HepG2 (cell line): ENCODE measurements around the gene S100A7. TPM values are rescaled to one million over a fixed set of nuclear protein-coding genes. Genes with fewer than 3 reads are reported as not detected.

Experiments
- ATAC-seq: fragments of 200-7000 bp; cut with Tn5 transposase; 3 replicates; pipeline ENCODE4 v1.9.1; 2020; ENCODE audit warnings: mild to moderate bottlenecking, moderate library complexity
- BruUV-seq: library from RNA; stranded (reverse); fragments of 400-500 nt; replicated peaks from 2 replicates; lab custom pipeline; 2021; lab: Mats Ljungman, UMichigan
- CTCF ChIA-PET: fragments of 300-600 bp; formaldehyde crosslinking; extraction: SDS; loops from one replicate; lab custom pipeline; 2021; ENCODE audit warnings: low total read pairs, inconsistent platforms, low intra/inter-chr PET ratio; lab: Yijun Ruan, JAX
- POLR2A ChIA-PET: fragments of 350-600 bp; sonication (Branson Sonifier 250); formaldehyde crosslinking; loops from one replicate; lab custom pipeline; 2020; ENCODE audit warnings: antibody characterized with exemption, inconsistent platforms; lab: Yijun Ruan, JAX
- DNase-seq: peaks from one replicate; pipeline ENCODE4 v3.0.0-alpha.2; 2015; ENCODE audit warnings: low spot score
- FAIRE-seq: peaks from 3 replicates; lab custom pipeline; 2011; peaks lifted over from hg19 to GRCh38; lab: Jason Lieb, UNC
- H2AFZ ChIP-seq: one replicate; pipeline ENCODE4 v1.6.1; 2011; ENCODE audit warnings: low read length, inconsistent platforms
- H3K27ac ChIP-seq: fragments of 300-600 bp; 3 replicates; pipeline ENCODE4 v1.8.0; 2011; ENCODE audit warnings: mixed run types, mild to moderate bottlenecking, mixed read lengths, low read length, inconsistent platforms; ENCODE audit not compliant: insufficient read depth; ENCODE audit errors: extremely low read length
- H3K27me3 ChIP-seq, 2 experiments: fragments of 200-600 bp in 1 of 2; 2 replicates in 1 of 2; 3 replicates in 1 of 2; pipeline versions ENCODE4 v1.6.0 to v1.8.0; 2011; ENCODE audit warnings: low read length in 2 of 2, mild to moderate bottlenecking in 2 of 2, moderate library complexity in 2 of 2, inconsistent platforms in 1 of 2; ENCODE audit not compliant: insufficient read depth in 2 of 2, control insufficient read depth in 1 of 2
- H3K36me3 ChIP-seq, 2 experiments: fragments of 200-600 bp in 1 of 2; replicated peaks in 1 of 2; 2 replicates in 1 of 2; 3 replicates in 1 of 2; pipeline versions ENCODE4 v1.5.1 to v1.8.0; 2011; ENCODE audit warnings: low read length in 2 of 2, inconsistent platforms in 1 of 2; ENCODE audit not compliant: insufficient read depth in 2 of 2, control insufficient read depth in 1 of 2
- H3K4me1 ChIP-seq: 2 replicates; pipeline ENCODE4 v1.5.1; 2012; ENCODE audit warnings: low read length, inconsistent platforms; ENCODE audit not compliant: insufficient read depth
- H3K4me2 ChIP-seq: 2 replicates; pipeline ENCODE4 v1.6.0; 2011; ENCODE audit warnings: low read depth, low read length, inconsistent platforms
- H3K4me3 ChIP-seq, 3 experiments: fragments of 200-600 bp in 1 of 3; sonication (generic), shearing (Covaris generic) in 1 of 3; replicated peaks in 1 of 3; 2 replicates each; pipeline ENCODE4 v1.5.1; 2011 to 2016; ENCODE audit warnings: low read length in 3 of 3, inconsistent platforms in 2 of 3, low read depth in 2 of 3, mild to moderate bottlenecking in 2 of 3, control low read depth in 1 of 3, mixed read lengths in 1 of 3; ENCODE audit not compliant: insufficient read depth in 1 of 3
- H3K79me2 ChIP-seq: one replicate; pipeline ENCODE4 v1.6.1; 2011; ENCODE audit warnings: low read length, inconsistent platforms; ENCODE audit not compliant: insufficient read depth
- H3K9ac ChIP-seq: 2 replicates; pipeline ENCODE4 v1.6.0; 2011; ENCODE audit warnings: mild to moderate bottlenecking, low read depth, low read length, inconsistent platforms; ENCODE audit not compliant: insufficient read depth
- H3K9me3 ChIP-seq: 2 replicates; pipeline ENCODE4 v1.5.1; 2012; ENCODE audit warnings: mild to moderate bottlenecking, low read length
- H4K20me1 ChIP-seq: 2 replicates; pipeline ENCODE4 v1.6.0; 2011; ENCODE audit warnings: inconsistent platforms, mild to moderate bottlenecking, low read length, moderate library complexity; ENCODE audit not compliant: insufficient read depth
- GABPB1 ChIP-seq: IDR thresholded peaks from 2 replicates; pipeline ENCODE4 v1.6.1; 2016; ENCODE audit warnings: mild to moderate bottlenecking, missing genetic modification reagents, moderate library complexity, missing compliant biosample characterization
- GTF3A ChIP-seq: sonication (generic); formaldehyde crosslinking; conservative IDR thresholded peaks from 2 replicates; pipeline ENCODE4 v1.4.0; 2020; ENCODE audit warnings: mild to moderate bottlenecking, missing genetic modification reagents
- JDP2 ChIP-seq: sonication (generic); formaldehyde crosslinking; IDR thresholded peaks from 2 replicates; pipeline ENCODE4 v1.8.1; 2022; ENCODE audit warnings: missing genetic modification reagents, borderline replicate concordance
- NFYC ChIP-seq: IDR thresholded peaks from 2 replicates; pipeline ENCODE4 v1.6.1; 2016; ENCODE audit warnings: missing genetic modification reagents, missing compliant biosample characterization
- SATB2 ChIP-seq: sonication (generic); formaldehyde crosslinking; IDR thresholded peaks from 2 replicates; pipeline ENCODE4 v1.5.0; 2020; ENCODE audit warnings: missing genetic modification reagents
- SPEN ChIP-seq: sonication (generic); formaldehyde crosslinking; IDR thresholded peaks from 2 replicates; pipeline ENCODE4 v1.5.1; 2020; ENCODE audit warnings: low read depth, mild to moderate bottlenecking, missing genetic modification reagents
- ZBTB42 ChIP-seq: sonication (generic); formaldehyde crosslinking; IDR thresholded peaks from 2 replicates; pipeline ENCODE4 v1.5.0; 2020; ENCODE audit warnings: mild to moderate bottlenecking, missing genetic modification reagents
- ZNF124 ChIP-seq: sonication (generic); formaldehyde crosslinking; IDR thresholded peaks from 2 replicates; pipeline ENCODE4 v1.4.0; 2020; ENCODE audit warnings: missing genetic modification reagents
- ZNF451 ChIP-seq: sonication (generic); formaldehyde crosslinking; IDR thresholded peaks from 2 replicates; pipeline ENCODE4 v1.5.0; 2020; ENCODE audit warnings: mild to moderate bottlenecking, missing genetic modification reagents
- ZNF614 ChIP-seq: IDR thresholded peaks from 2 replicates; pipeline ENCODE4 v1.6.1; 2018; ENCODE audit warnings: missing biosample characterization, missing genetic modification reagents, inconsistent platforms, borderline replicate concordance
- ZNF615 ChIP-seq: sonication (generic); formaldehyde crosslinking; IDR thresholded peaks from 2 replicates; pipeline ENCODE4 v1.5.0; 2020; ENCODE audit warnings: mild to moderate bottlenecking, missing genetic modification reagents, borderline replicate concordance
- ZNF670 ChIP-seq: sonication (generic); formaldehyde crosslinking; IDR thresholded peaks from 2 replicates; pipeline ENCODE4 v1.8.0; 2022; ENCODE audit warnings: mild to moderate bottlenecking, missing genetic modification reagents, borderline replicate concordance
- ZNF7 ChIP-seq: IDR thresholded peaks from 2 replicates; pipeline ENCODE4 v1.6.1; 2016; ENCODE audit warnings: missing biosample characterization, missing genetic modification reagents
- WGBS: methylation state at CpG from one replicate; pipeline ENCODE4 v1.1.6; 2017; ENCODE audit warnings: low lambda C conversion rate; 5-methylcytosine and 5-hydroxymethylcytosine counted together
- in situ Hi-C: cut with HindIII; loops from 2 replicates; pipeline ENCODE4 v1.10.0; 2017; ENCODE audit warnings: low pct_unique_long_range_greater_than_20kb; ENCODE audit not compliant: extremely low pct_ligation_motif_present
- intact Hi-C: fragments of 100-400 bp; cut with micrococcal nuclease; formaldehyde crosslinking; loops from one replicate; pipeline ENCODE4 v1.10.0; 2022; ENCODE audit not compliant: unreplicated experiment
- polyA plus RNA-seq, 8 experiments: library from polyadenylated mRNA; depleted of rRNA in 3 of 8; stranded (reverse) in 7 of 8; unstranded in 1 of 8; fragments of >200 nt; fragmentation: Illumina TruSeq in 4 of 8; extraction: Trizol in 4 of 8; gene quantifications; 2 replicates each; pipeline versions ENCODE4 v1.2.1 to v1.2.3, GENCODE V29; 2011 to 2016; ENCODE audit warnings: low read depth in 4 of 8, missing spikeins in 1 of 8, mixed read lengths in 1 of 8; ENCODE audit not compliant: insufficient read depth in 1 of 8
- total RNA-seq, 5 experiments: library from RNA; depleted of rRNA; stranded (reverse); fragments of >200 nt; fragmentation: Illumina TruSeq; extraction: Trizol; gene quantifications; 2 replicates each; pipeline ENCODE4 v1.2.3, GENCODE V29; 2016; ENCODE audit warnings: low read depth in 1 of 5
- TF ChIP-seq, protein P1 (sequence below): sonication (generic); formaldehyde crosslinking; IDR thresholded peaks from 2 replicates; pipeline ENCODE4 v1.4.0; 2020; ENCODE audit warnings: mild to moderate bottlenecking, missing genetic modification reagents
- TF ChIP-seq, protein P2 (sequence below): sonication (generic); formaldehyde crosslinking; IDR thresholded peaks from 2 replicates; pipeline ENCODE4 v1.4.0; 2020; ENCODE audit warnings: missing genetic modification reagents, borderline replicate concordance

Gene S100A7
- total and polyA plus RNA-seq, 2 of the 13 experiments (the other 11 are each of a cell fraction or from before 2014, with no cell fraction given): not detected

DNA sequence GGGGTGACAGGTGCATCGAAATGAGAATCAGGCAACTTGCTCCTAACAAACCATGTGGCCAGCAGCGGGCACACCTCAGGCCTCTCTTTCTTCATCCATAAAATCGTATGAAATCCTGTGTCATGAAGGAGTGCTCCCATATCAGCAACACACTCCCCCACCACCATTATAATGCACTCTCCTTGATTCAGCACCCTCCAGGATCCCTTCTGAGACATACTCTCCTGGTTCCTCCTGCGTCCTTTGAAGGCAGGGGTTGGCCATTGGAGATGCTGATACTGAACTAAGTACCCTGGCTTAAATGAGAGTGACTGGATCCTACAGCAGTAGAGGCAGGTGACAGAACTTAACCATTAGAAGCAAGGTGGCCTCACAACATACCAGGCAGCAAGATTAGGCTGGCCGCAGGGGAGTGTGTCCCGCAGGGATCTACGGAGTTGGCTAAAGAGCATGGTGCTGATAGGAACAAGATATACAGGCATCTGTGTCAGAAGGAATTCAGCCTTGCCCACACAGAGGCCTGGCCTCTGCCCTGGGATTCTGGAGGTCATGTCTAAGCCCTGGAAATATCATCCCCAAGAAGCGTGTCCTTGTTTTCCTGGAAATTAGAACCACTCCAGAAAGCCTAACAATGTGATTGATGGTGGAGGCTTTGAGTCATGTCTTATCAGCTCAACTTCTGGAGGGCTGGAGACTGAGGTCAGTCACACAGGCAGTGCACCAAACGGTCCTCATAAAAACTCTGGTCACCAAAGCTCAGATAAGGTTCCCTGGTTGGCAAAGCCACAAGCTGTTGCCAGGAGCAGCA is 27.4 kb downstream of the S100A7 start (continued):
- TF ChIP-seq GTF3A (CRISPR knock-in tag) (no peak), ZNF124 (CRISPR knock-in tag) (no peak), GABPB1 (CRISPR knock-in tag) (no peak), ZNF615 (CRISPR knock-in tag) (no peak), ZNF451 (CRISPR knock-in tag) (no peak), ZNF670 (no peak)
- TF ChIP-seq, protein P1, sequence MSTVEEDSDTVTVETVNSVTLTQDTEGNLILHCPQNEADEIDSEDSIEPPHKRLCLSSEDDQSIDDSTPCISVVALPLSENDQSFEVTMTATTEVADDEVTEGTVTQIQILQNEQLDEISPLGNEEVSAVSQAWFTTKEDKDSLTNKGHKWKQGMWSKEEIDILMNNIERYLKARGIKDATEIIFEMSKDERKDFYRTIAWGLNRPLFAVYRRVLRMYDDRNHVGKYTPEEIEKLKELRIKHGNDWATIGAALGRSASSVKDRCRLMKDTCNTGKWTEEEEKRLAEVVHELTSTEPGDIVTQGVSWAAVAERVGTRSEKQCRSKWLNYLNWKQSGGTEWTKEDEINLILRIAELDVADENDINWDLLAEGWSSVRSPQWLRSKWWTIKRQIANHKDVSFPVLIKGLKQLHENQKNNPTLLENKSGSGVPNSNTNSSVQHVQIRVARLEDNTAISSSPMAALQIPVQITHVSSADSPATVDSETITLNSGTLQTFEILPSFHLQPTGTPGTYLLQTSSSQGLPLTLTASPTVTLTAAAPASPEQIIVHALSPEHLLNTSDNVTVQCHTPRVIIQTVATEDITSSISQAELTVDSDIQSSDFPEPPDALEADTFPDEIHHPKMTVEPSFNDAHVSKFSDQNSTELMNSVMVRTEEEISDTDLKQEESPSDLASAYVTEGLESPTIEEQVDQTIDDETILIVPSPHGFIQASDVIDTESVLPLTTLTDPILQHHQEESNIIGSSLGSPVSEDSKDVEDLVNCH (CRISPR knock-in tag): no peak

DNA sequence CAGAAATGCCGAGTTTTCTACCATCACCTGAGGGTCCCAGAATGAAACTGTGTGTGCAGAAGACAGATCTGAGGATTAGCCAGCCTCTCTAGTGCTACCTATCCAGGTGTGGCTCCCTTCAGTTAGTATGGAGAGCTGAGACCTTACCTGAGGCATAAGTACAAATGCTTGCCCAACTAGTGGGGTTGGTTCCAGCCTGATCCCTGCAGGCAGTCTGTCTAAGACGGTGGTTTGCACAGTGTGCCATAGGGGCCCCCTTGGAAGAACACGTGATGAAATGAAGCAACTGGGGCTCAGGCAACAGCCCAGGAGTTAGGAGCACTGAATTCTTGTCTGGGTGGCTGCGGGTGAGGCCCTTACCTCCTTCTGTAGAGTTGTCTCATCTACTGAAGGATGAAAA is 28.5 kb downstream of the S100A7 start:
- Histone ChIP-seq H2AFZ (no peak overlapping the region), H3K27ac (no peak overlapping the region), H3K4me3 (no peak overlapping the region), H3K4me2 (no peak overlapping the region), H4K20me1 (no peaks in the 10 kb centered on the region), H3K27me3 (no peaks in the 10 kb centered on the region), H3K36me3 (no peaks in the 10 kb centered on the region), H3K9me3 (no peaks in the 10 kb centered on the region), H3K79me2 (no peaks in the 10 kb centered on the region), H3K4me1 (no peaks in the 10 kb centered on the region), H3K9ac (no peak overlapping the region)
- no peak for FAIRE-seq
- BruUV-seq: no TSS peak
- intact Hi-C loops (no loop called here), in situ Hi-C loops (no loop called here)
- ATAC-seq: no peak
- POLR2A ChIA-PET: no interaction called here
- DNase-seq: no peak
- CTCF ChIA-PET: no interaction called here
- 0% methylated on average over 4 of the region's 4 CpGs for WGBS
- TF ChIP-seq NFYC (CRISPR knock-in tag) (no peak), ZNF7 (CRISPR knock-in tag) (no peak), ZBTB42 (CRISPR knock-in tag) (no peak), SPEN (CRISPR knock-in tag) (no peak), JDP2 (CRISPR knock-in tag) (no peak), ZNF614 (CRISPR knock-in tag) (no peak), SATB2 (CRISPR knock-in tag) (no peak)
- TF ChIP-seq, protein P2, sequence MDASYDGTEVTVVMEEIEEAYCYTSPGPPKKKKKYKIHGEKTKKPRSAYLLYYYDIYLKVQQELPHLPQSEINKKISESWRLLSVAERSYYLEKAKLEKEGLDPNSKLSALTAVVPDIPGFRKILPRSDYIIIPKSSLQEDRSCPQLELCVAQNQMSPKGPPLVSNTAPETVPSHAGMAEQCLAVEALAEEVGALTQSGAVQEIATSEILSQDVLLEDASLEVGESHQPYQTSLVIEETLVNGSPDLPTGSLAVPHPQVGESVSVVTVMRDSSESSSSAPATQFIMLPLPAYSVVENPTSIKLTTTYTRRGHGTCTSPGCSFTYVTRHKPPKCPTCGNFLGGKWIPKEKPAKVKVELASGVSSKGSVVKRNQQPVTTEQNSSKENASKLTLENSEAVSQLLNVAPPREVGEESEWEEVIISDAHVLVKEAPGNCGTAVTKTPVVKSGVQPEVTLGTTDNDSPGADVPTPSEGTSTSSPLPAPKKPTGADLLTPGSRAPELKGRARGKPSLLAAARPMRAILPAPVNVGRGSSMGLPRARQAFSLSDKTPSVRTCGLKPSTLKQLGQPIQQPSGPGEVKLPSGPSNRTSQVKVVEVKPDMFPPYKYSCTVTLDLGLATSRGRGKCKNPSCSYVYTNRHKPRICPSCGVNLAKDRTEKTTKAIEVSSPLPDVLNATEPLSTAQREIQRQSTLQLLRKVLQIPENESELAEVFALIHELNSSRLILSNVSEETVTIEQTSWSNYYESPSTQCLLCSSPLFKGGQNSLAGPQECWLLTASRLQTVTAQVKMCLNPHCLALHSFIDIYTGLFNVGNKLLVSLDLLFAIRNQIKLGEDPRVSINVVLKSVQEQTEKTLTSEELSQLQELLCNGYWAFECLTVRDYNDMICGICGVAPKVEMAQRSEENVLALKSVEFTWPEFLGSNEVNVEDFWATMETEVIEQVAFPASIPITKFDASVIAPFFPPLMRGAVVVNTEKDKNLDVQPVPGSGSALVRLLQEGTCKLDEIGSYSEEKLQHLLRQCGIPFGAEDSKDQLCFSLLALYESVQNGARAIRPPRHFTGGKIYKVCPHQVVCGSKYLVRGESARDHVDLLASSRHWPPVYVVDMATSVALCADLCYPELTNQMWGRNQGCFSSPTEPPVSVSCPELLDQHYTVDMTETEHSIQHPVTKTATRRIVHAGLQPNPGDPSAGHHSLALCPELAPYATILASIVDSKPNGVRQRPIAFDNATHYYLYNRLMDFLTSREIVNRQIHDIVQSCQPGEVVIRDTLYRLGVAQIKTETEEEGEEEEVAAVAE (CRISPR knock-in tag): no peak
